Adrenal gland (tissue), 12 donors: Measurements from ENCODE around the gene TANC1. TPM values are rescaled to one million over a fixed set of nuclear protein-coding genes. Genes with fewer than 3 reads are reported as not detected.

Experiments used
- DNase-seq, 7 donors: peaks; one replicate each; pipeline ENCODE4 v3.0.0-alpha.2; 2019 to 2020
- H3K27ac ChIP-seq, 5 donors: fragments of 200-600 bp; sonication (generic) in 4 of 5; 1 replicate in 3 of 5; 2 replicates in 2 of 5; pipeline versions ENCODE4 v1.5.1 to v1.8.0; 2016 to 2020; ENCODE audit warnings: mild to moderate bottlenecking in 1 of 5
- H3K27me3 ChIP-seq: fragments of 200-600 bp; 2 replicates; pipeline ENCODE4 v1.8.0; 2021
- H3K36me3 ChIP-seq, 2 donors: fragments of 200-600 bp; replicated peaks in 1 of 2; 1 replicate in 1 of 2; 2 replicates in 1 of 2; pipeline versions ENCODE4 v1.5.1 to v1.8.0; 2018 to 2022
- H3K4me1 ChIP-seq, 2 donors: fragments of 200-600 bp; replicated peaks in 1 of 2; 1 replicate in 1 of 2; 2 replicates in 1 of 2; pipeline versions ENCODE4 v1.5.1 to v1.8.0; 2018 to 2021
- H3K4me3 ChIP-seq, 4 donors: fragments of 200-600 bp; sonication (generic) in 3 of 4; one replicate each; pipeline ENCODE4 v1.5.1; 2016 to 2018
- H3K9me3 ChIP-seq, 3 donors: fragments of 200-600 bp; sonication (generic) in 1 of 3; replicated peaks in 1 of 3; 1 replicate in 2 of 3; 2 replicates in 1 of 3; pipeline versions ENCODE4 v1.5.1 to v1.8.0; 2016 to 2021
- POLR2A ChIP-seq, 2 donors: fragments of 450-650 bp; IDR thresholded peaks; one replicate each; pipeline ENCODE4 v1.6.1; 2017; ENCODE audit warnings: antibody characterized with exemption in 2 of 2, mild to moderate bottlenecking in 2 of 2, moderate library complexity in 1 of 2
- WGBS, 4 donors: extraction: QIAGEN DNeasy Blood & Tissue Kit in 2 of 4; methylation state at CpG; one replicate each; pipeline versions ENCODE4 v1.1.5 to v1.1.7; 2013 to 2017; 5-methylcytosine and 5-hydroxymethylcytosine counted together
- intact Hi-C, 2 donors: fragments of 100-400 bp; cut with DNase I; formaldehyde crosslinking; loops; one replicate each; pipeline versions ENCODE4 v1.14.1 to v1.15.0; 2022 to 2023
- polyA plus RNA-seq, 3 donors: library from polyadenylated mRNA; stranded (reverse); fragments of 200-250 nt in 2 of 3; fragments of 350-450 nt in 1 of 3; fragmentation: Illumina TruSeq in 1 of 3; extraction: RNeasy Lipid Tissue Mini Kit (QIAGEN cat#74804) in 1 of 3; gene quantifications; one replicate each; pipeline ENCODE4 v1.2.3, GENCODE V29; 2013 to 2014
- total RNA-seq, 9 donors: library from RNA; depleted of rRNA in 4 of 9; stranded (reverse); fragments of >200 nt in 4 of 9; fragments of 120-200 nt in 1 of 9; fragmentation: NEBNext Ultra II Directional in 1 of 9; extraction: Animal tissue kit (Norgen Biotek cat#: 25700) in 1 of 9; gene quantifications; one replicate each; pipeline versions ENCODE4 v1.1.0 to v1.2.4, GENCODE V29; 2013 to 2023
- TF ChIP-seq, protein P1 (sequence below), 6 experiments: fragments of 450-650 bp in 4 of 6; fragments of 200-600 bp in 2 of 6; sonication (generic) in 1 of 6; IDR thresholded peaks; 1 replicate in 5 of 6; 2 replicates in 1 of 6; pipeline versions ENCODE4 v1.5.1 to v1.8.0; 2016 to 2021; ENCODE audit warnings: antibody characterized with exemption in 6 of 6, mild to moderate bottlenecking in 2 of 6, moderate library complexity in 1 of 6
- donor health status: healthy with polysubstance abuse.
- donor health status: Bipolar disorder and iron deficiency.
- donor health status: DM: yes; HTN: yes; CAD: no.
- donor health status: DM: no; HTN: no; CAD: no.
- donor health status: DM: no; HTN: no; CAD: no.
- donor health status: DM: yes; HTN: yes; CAD: no.

Gene TANC1
- total and polyA plus RNA-seq, 12 donors = 14.1 to 53.3 (median 24.8) TPM

DNA sequence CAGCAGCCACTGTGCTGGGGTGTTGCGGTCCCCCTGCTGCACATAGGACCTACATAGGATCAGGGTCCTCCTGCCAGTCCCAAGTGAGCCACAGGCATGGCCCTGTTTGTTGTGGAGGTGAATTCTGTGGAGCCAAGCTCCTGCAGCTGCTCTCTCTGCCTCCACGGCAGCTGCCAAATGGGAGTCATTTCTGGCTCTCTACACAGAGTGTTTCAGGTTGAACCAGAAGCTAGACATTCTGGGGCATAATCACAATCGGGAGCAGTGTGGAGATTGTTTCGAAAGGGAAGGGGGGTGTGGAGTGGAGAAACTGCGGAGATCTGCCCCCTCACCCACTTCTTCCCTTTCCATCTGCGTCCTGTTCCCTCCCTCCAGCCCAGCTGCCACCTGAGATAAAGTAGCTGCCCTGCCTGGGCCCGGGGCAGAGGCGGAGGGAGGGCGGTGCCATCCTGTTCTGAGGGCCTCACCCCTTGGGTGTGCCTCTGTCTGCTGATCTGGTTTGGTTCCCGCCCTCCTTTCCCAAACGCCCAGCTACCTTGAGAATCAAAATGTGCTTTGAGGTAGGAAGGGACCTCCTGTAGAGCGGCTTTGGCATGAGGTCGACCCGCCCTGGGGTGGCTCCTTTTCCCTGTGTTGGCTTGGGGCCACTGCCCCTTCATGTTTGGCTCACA, 178.7 kb downstream of the TANC1 start:
- Histone ChIP-seq H3K4me1 (peaks cover 0 to 11% of the 10 kb centered on the region in 2 donors), H3K27me3 (no peaks in the 10 kb centered on the region), H3K27ac (no peak overlapping the region), H3K9me3 (no peaks in the 10 kb centered on the region), H3K4me3 (no peak overlapping the region), H3K36me3 (peaks cover 0 to 5% of the 10 kb centered on the region in 2 donors)
- WGBS, 4 donors = 65 to 72% (median 69%) methylated on average over 12 to 14 of the region's 14 CpGs
- TF ChIP-seq POLR2A (IDR thresholded peaks at IDR 0.05) = no peak
- TF ChIP-seq, protein P1, sequence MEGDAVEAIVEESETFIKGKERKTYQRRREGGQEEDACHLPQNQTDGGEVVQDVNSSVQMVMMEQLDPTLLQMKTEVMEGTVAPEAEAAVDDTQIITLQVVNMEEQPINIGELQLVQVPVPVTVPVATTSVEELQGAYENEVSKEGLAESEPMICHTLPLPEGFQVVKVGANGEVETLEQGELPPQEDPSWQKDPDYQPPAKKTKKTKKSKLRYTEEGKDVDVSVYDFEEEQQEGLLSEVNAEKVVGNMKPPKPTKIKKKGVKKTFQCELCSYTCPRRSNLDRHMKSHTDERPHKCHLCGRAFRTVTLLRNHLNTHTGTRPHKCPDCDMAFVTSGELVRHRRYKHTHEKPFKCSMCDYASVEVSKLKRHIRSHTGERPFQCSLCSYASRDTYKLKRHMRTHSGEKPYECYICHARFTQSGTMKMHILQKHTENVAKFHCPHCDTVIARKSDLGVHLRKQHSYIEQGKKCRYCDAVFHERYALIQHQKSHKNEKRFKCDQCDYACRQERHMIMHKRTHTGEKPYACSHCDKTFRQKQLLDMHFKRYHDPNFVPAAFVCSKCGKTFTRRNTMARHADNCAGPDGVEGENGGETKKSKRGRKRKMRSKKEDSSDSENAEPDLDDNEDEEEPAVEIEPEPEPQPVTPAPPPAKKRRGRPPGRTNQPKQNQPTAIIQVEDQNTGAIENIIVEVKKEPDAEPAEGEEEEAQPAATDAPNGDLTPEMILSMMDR (IDR thresholded peaks at IDR 0.05) = no peak
- intact Hi-C loops = no loop called here
- DNase-seq = no peak

DNA sequence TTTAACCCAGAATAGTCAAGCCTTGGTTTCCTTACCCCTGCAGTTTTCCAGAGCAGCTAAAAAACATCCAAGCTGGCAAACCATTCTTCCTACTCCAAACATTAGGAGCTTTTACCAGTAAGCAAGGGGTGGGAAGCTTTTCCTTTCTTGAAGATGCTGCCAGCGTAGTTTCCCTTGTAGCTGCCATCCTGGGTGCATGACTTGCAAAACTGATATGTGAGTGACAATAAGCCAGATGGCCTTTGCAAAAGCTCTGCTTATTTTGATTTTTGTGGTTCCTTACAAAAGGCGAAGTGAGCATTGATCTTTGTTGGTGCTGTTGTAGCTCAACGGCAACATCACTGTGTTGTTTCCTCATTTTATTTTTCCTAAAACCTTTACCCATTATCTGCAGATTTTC, 179.2 kb downstream of the TANC1 start:
- Histone ChIP-seq H3K27me3 (no peaks in the 10 kb centered on the region), H3K9me3 (no peaks in the 10 kb centered on the region), H3K4me3 (no peak overlapping the region), H3K36me3 (peaks cover 0 to 5% of the 10 kb centered on the region in 2 donors), H3K4me1 (peaks cover 0 to 11% of the 10 kb centered on the region in 2 donors), H3K27ac (no peak overlapping the region)
- DNase-seq = no peak
- intact Hi-C loops = no loop called here
- 78 to 83% (median 81%) methylated on average over 3 of the region's 3 CpGs for WGBS, 4 donors
- TF ChIP-seq, protein P1 (IDR thresholded peaks at IDR 0.05) = no peak
- TF ChIP-seq POLR2A (IDR thresholded peaks at IDR 0.05) = no peak

GRCh38 chr2:159148901-159149300, 180.5 kb downstream of the TANC1 start:
- H3K9me3 ChIP-seq = no peaks in the 10 kb centered on the region
- WGBS, 4 donors = 82 to 91% (median 89%) methylated on average over 8 of the region's 8 CpGs
- TF ChIP-seq, protein P1 (IDR thresholded peaks at IDR 0.05) = no peak
- no peak for TF ChIP-seq POLR2A (IDR thresholded peaks at IDR 0.05)
- no peak for DNase-seq
- H3K36me3 ChIP-seq = peaks cover 0 to 5% of the 10 kb centered on the region in 2 donors
- no peaks in the 10 kb centered on the region for H3K27me3 ChIP-seq
- peaks cover 0 to 11% of the 10 kb centered on the region in 2 donors for H3K4me1 ChIP-seq
- H3K27ac ChIP-seq = no peak overlapping the region
- H3K4me3 ChIP-seq = no peak overlapping the region
- intact Hi-C loops = no loop called here

GRCh38 chr2:159149747-159150146, 181.3 kb downstream of the TANC1 start:
- 26 to 40% (median 29%) methylated on average over 2 of the region's 2 CpGs for WGBS, 4 donors
- H3K4me1 ChIP-seq = peaks cover 0 to 11% of the 10 kb centered on the region in 2 donors
- peaks cover 0 to 5% of the 10 kb centered on the region in 2 donors for H3K36me3 ChIP-seq
- no peaks in the 10 kb centered on the region for H3K27me3 ChIP-seq
- intact Hi-C loops = no loop called here
- TF ChIP-seq, protein P1 (IDR thresholded peaks at IDR 0.05) = no peak
- TF ChIP-seq POLR2A (IDR thresholded peaks at IDR 0.05) = no peak
- H3K4me3 ChIP-seq = no peak overlapping the region
- H3K27ac ChIP-seq = no peak overlapping the region
- no peak for DNase-seq
- H3K9me3 ChIP-seq = no peaks in the 10 kb centered on the region
